CD14-positive monocyte (primary cell): ENCODE data around the gene TNFSF8. TPM values are rescaled to one million over a fixed set of nuclear protein-coding genes. Genes with fewer than 3 reads are reported as not detected.

ENCODE experiments used
- DNase-seq, 3 donors: peaks; one replicate each; pipeline ENCODE4 v3.0.0-alpha.2; 2011 to 2022
- H2AFZ ChIP-seq: 2 replicates; pipeline ENCODE4 v1.6.0; 2012; ENCODE audit warnings: mild to moderate bottlenecking, low read depth, low read length, inconsistent platforms; ENCODE audit not compliant: insufficient read depth, poor library complexity, severe bottlenecking
- H3K27ac ChIP-seq, 2 donors: 1 replicate in 1 of 2; 2 replicates in 1 of 2; pipeline ENCODE4 v1.5.1; 2012 to 2013; ENCODE audit warnings: low read length in 2 of 2, control low read depth in 1 of 2, inconsistent platforms in 1 of 2, low read depth in 1 of 2, mild to moderate bottlenecking in 1 of 2
- H3K27me3 ChIP-seq, 2 donors: one replicate each; pipeline versions ENCODE4 v1.6.0 to v1.6.1; 2011 to 2013; ENCODE audit warnings: low read length in 2 of 2; ENCODE audit not compliant: control insufficient read depth in 2 of 2, insufficient read depth in 2 of 2
- H3K36me3 ChIP-seq, 2 donors: replicated peaks in 1 of 2; 1 replicate in 1 of 2; 2 replicates in 1 of 2; pipeline versions ENCODE4 v1.5.1 to v1.6.1; 2012 to 2013; ENCODE audit warnings: low read length in 2 of 2, control low read depth in 1 of 2, inconsistent platforms in 1 of 2, mild to moderate bottlenecking in 1 of 2; ENCODE audit not compliant: insufficient read depth in 2 of 2, control insufficient read depth in 1 of 2
- H3K4me1 ChIP-seq, 2 donors: 1 replicate in 1 of 2; 2 replicates in 1 of 2; pipeline versions ENCODE4 v1.5.1 to v1.6.1; 2012 to 2013; ENCODE audit warnings: low read length in 2 of 2, control low read depth in 1 of 2, inconsistent platforms in 1 of 2, mild to moderate bottlenecking in 1 of 2, moderate library complexity in 1 of 2; ENCODE audit not compliant: insufficient read depth in 2 of 2, control insufficient read depth in 1 of 2
- H3K4me2 ChIP-seq: replicated peaks from 2 replicates; pipeline ENCODE3; 2012; ENCODE audit warnings: low read length, moderate library complexity, mild to moderate bottlenecking; ENCODE audit not compliant: poor library complexity, severe bottlenecking; ENCODE audit errors: extremely low read depth
- H3K4me3 ChIP-seq, 3 experiments: fragments of 200-600 bp in 1 of 3; sonication (generic) in 1 of 3; replicated peaks in 1 of 3; 1 replicate in 2 of 3; 2 replicates in 1 of 3; pipeline ENCODE4 v1.5.1; 2011 to 2013; ENCODE audit warnings: low read length in 3 of 3, mild to moderate bottlenecking in 3 of 3, control low read depth in 2 of 3, low read depth in 2 of 3, inconsistent platforms in 1 of 3, moderate library complexity in 1 of 3
- H3K79me2 ChIP-seq: 2 replicates; pipeline ENCODE4 v1.6.0; 2012; ENCODE audit warnings: mild to moderate bottlenecking, control low read depth, inconsistent platforms, low read length, moderate library complexity; ENCODE audit not compliant: insufficient read depth
- H3K9ac ChIP-seq: 2 replicates; pipeline ENCODE4 v1.6.0; 2017; ENCODE audit warnings: low read length, mild to moderate bottlenecking; ENCODE audit not compliant: insufficient read depth, poor library complexity, severe bottlenecking
- H3K9me3 ChIP-seq, 2 donors: replicated peaks in 1 of 2; 1 replicate in 1 of 2; 2 replicates in 1 of 2; pipeline versions ENCODE4 v1.5.1 to v1.6.1; 2012 to 2013; ENCODE audit warnings: low read length in 2 of 2, control low read depth in 1 of 2; ENCODE audit not compliant: control insufficient read depth in 1 of 2, insufficient read depth in 1 of 2
- H4K20me1 ChIP-seq: 2 replicates; pipeline ENCODE4 v1.6.0; 2012; ENCODE audit warnings: mild to moderate bottlenecking, low read length, control low read depth, moderate library complexity; ENCODE audit not compliant: insufficient read depth
- H3K27ac Mint-ChIP-seq, 7 donors: one replicate each; pipeline ENCODE4 v1.8.0; 2020; ENCODE audit warnings: mild to moderate bottlenecking in 7 of 7, mixed read lengths in 7 of 7, moderate library complexity in 6 of 7, inconsistent platforms in 2 of 7
- H3K27me3 Mint-ChIP-seq, 3 donors: one replicate each; pipeline ENCODE4 v1.8.0; 2021 to 2022; ENCODE audit warnings: low read depth in 3 of 3, mild to moderate bottlenecking in 3 of 3, mixed read lengths in 3 of 3, moderate library complexity in 3 of 3, inconsistent platforms in 1 of 3
- H3K36me3 Mint-ChIP-seq, 2 donors: one replicate each; pipeline ENCODE4 v1.8.0; 2020; ENCODE audit warnings: mixed read lengths in 2 of 2, inconsistent platforms in 1 of 2, mild to moderate bottlenecking in 1 of 2
- H3K4me1 Mint-ChIP-seq: one replicate; pipeline ENCODE4 v1.8.0; 2020; ENCODE audit warnings: mild to moderate bottlenecking, mixed read lengths
- H3K4me3 Mint-ChIP-seq, 2 donors: one replicate each; pipeline ENCODE4 v1.8.0; 2020; ENCODE audit warnings: mild to moderate bottlenecking in 2 of 2, mixed read lengths in 2 of 2, moderate library complexity in 1 of 2
- H3K9me3 Mint-ChIP-seq, 7 donors: one replicate each; pipeline ENCODE4 v1.8.0; 2020 to 2022; ENCODE audit warnings: mixed read lengths in 7 of 7, mild to moderate bottlenecking in 6 of 7, moderate library complexity in 6 of 7, inconsistent platforms in 2 of 7
- CTCF ChIP-seq: fragments of 200-600 bp; IDR thresholded peaks from one replicate; pipeline ENCODE4 v1.8.0; 2022; ENCODE audit warnings: antibody characterized with exemption, mild to moderate bottlenecking
- WGBS: methylation state at CpG from one replicate; pipeline ENCODE4 v1.1.5; 2013; ENCODE audit warnings: missing lambda C conversion rate; ENCODE audit not compliant: insufficient coverage; 5-methylcytosine and 5-hydroxymethylcytosine counted together
- intact Hi-C, 2 donors: fragments of 100-400 bp; cut with micrococcal nuclease; formaldehyde crosslinking; loops; one replicate each; pipeline versions ENCODE4 v1.15.0 to v1.15.1; 2023
- polyA plus RNA-seq, 3 donors: library from polyadenylated mRNA; depleted of rRNA in 1 of 3; unstranded in 2 of 3; stranded (reverse) in 1 of 3; fragments of 300-500 nt in 2 of 3; fragments of >200 nt in 1 of 3; fragmentation: Illumina TruSeq in 2 of 3; gene quantifications; 1 replicate in 2 of 3; 2 replicates in 1 of 3; pipeline ENCODE4 v1.2.3, GENCODE V29; 2012 to 2021

TNFSF8 gene
- polyA plus RNA-seq, 3 donors = 27.8 to 42.9 (median 34.0) TPM

- Mint-ChIP-seq H3K4me1 (peaks cover 33% of the 10 kb centered on the region), H3K36me3 (peaks cover 0 to 4% of the 10 kb centered on the region in 2 donors), H3K4me3 (no peak overlapping the region), H3K27me3 (peaks cover 0 to 2% (median 2%) of the 10 kb centered on the region in 3 donors), H3K9me3 (no peaks in the 10 kb centered on the region), H3K27ac (no peak overlapping the region)
- no peak for DNase-seq
- no peak for TF ChIP-seq CTCF
- intact Hi-C loops = no loop called here
- H3K4me3 ChIP-seq = no peak overlapping the region
- no CpG with 5 or more reads among the region's 3 CpGs for WGBS
- no peak overlapping the region for H3K9ac ChIP-seq
- no peaks in the 10 kb centered on the region for H4K20me1 ChIP-seq
- H3K9me3 ChIP-seq = no peaks in the 10 kb centered on the region
- H3K27me3 ChIP-seq = no peaks in the 10 kb centered on the region
- no peak overlapping the region for H2AFZ ChIP-seq
- no peak overlapping the region for H3K4me2 ChIP-seq
- H3K79me2 ChIP-seq = no peaks in the 10 kb centered on the region
- peaks cover 21 to 29% of the 10 kb centered on the region in 2 donors for H3K4me1 ChIP-seq
- no peaks in the 10 kb centered on the region for H3K36me3 ChIP-seq
- H3K27ac ChIP-seq = peak overlapping the region in 1 of 2 donors; percentile 45
Observed at GRCh38 chr9:114972510-114973136, 42.2 kb upstream of the TNFSF8 start.

- Mint-ChIP-seq H3K27ac (peak overlapping the region; percentile 83 to 96 (median 93)), H3K9me3 (no peaks in the 10 kb centered on the region), H3K27me3 (peaks cover 0 to 4% (median 2%) of the 10 kb centered on the region in 3 donors), H3K4me1 (peaks cover 36% of the 10 kb centered on the region), H3K4me3 (peak overlapping the region in 1 of 2 donors; percentile 42), H3K36me3 (peaks cover 0 to 5% of the 10 kb centered on the region in 2 donors)
- H3K79me2 ChIP-seq = no peaks in the 10 kb centered on the region
- no peaks in the 10 kb centered on the region for H3K27me3 ChIP-seq
- no peak for DNase-seq
- no peaks in the 10 kb centered on the region for H3K36me3 ChIP-seq
- no peak overlapping the region for H3K4me3 ChIP-seq
- no peak overlapping the region for H2AFZ ChIP-seq
- no peak for TF ChIP-seq CTCF
- intact Hi-C loops = loop anchor here in 1 of 2 donors (2.0 kb wide), 1 partner anchor 38 kb away; the partner anchor contains the start of gene TNFSF8
- no peaks in the 10 kb centered on the region for H3K9me3 ChIP-seq
- no peaks in the 10 kb centered on the region for H4K20me1 ChIP-seq
- H3K4me2 ChIP-seq = peak overlapping the region; percentile 34
- H3K27ac ChIP-seq = peak overlapping the region in 1 of 2 donors; percentile 91
- no CpG with 5 or more reads among the region's 1 CpG for WGBS
- peaks cover 21 to 33% of the 10 kb centered on the region in 2 donors for H3K4me1 ChIP-seq
- no peak overlapping the region for H3K9ac ChIP-seq
Observed at GRCh38 chr9:114969269-114969668, 38.9 kb upstream of the TNFSF8 start.
